H1 (cell line): ENCODE measurements around the gene GADL1. TPM values are rescaled to one million over a fixed set of nuclear protein-coding genes. Genes with fewer than 3 reads are reported as not detected.

Source experiments
- GTF2F1 ChIP-seq: IDR thresholded peaks from 2 replicates; pipeline ENCODE4 v1.6.1; 2012; ENCODE audit warnings: low read depth, low read length, improper control_type of control experiment, borderline replicate concordance
- JUN ChIP-seq: IDR thresholded peaks from 2 replicates; pipeline ENCODE4 v1.6.1; 2011; ENCODE audit warnings: low read depth, mild to moderate bottlenecking, improper control_type of control experiment, low read length
- KDM1A ChIP-seq: fragments of 200-600, 300-600 bp; sonication (generic); IDR thresholded peaks from 2 replicates; pipeline ENCODE4 v1.7.1; 2016; ENCODE audit warnings: mild to moderate bottlenecking, low read length, borderline replicate concordance
- NANOG ChIP-seq: IDR thresholded peaks from 2 replicates; pipeline ENCODE4 v1.6.1; 2011; ENCODE audit warnings: low read length, low read depth, mild to moderate bottlenecking, inconsistent platforms; ENCODE audit not compliant: insufficient read depth, poor library complexity, severe bottlenecking
- ZNF274 ChIP-seq: IDR thresholded peaks from 2 replicates; pipeline ENCODE4 v1.7.0; 2012; ENCODE audit warnings: low read length, borderline replicate concordance; ENCODE audit errors: extremely low read depth
- polyA plus RNA-seq, 7 experiments: library from polyadenylated mRNA; depleted of rRNA in 3 of 7; stranded (reverse) in 5 of 7; unstranded in 2 of 7; fragments of >200 nt in 5 of 7; fragments of 200-250 nt in 2 of 7; gene quantifications; 1 replicate in 5 of 7; 2 replicates in 1 of 7; 4 replicates in 1 of 7; pipeline versions ENCODE4 v1.2.1 to v1.2.3, GENCODE V29; 2011 to 2013; ENCODE audit warnings: missing spikeins in 2 of 7, mixed read lengths in 2 of 7
- total RNA-seq: library from RNA; stranded (reverse); fragmentation: NEBNext Ultra II Directional; extraction: Animal tissue kit (Norgen Biotek cat#: 25700); gene quantifications from 2 replicates; pipeline ENCODE4 v1.2.1, GENCODE V29; 2021

The GADL1 gene
- total and polyA plus RNA-seq, 2 of the 8 experiments (the other 6 are each of a cell fraction or from before 2014, with no cell fraction given) = 0.03 to 0.30 TPM

- TF ChIP-seq JUN = no peak
- no peak for TF ChIP-seq ZNF274
- TF ChIP-seq NANOG = no peak
- TF ChIP-seq KDM1A = no peak
- no peak for TF ChIP-seq GTF2F1
These were observed 152.6 kb downstream of the GADL1 start (continued) for GRCh38 chr3:30741889-30742288.
